NCI-H2196 treated with DMSO at 0.1 percent for 48 hours (cell line): ENCODE data around the gene PDE8B.

Source experiments
- DNase-seq: peaks from one replicate; lab custom pipeline; 2025; ENCODE audit not compliant: unreplicated experiment; lab: John Stamatoyannopoulos, UW

PDE8B gene

GRCh38 chr5:77282337-77283027 lies 72.0 kb downstream of the PDE8B start:
- no peak for DNase-seq

- DNase-seq, result no peak
These were observed 74.9 kb downstream of the PDE8B start for GRCh38 chr5:77285251-77285841.

- no peak for DNase-seq
These were observed 81.7 kb downstream of the PDE8B start for GRCh38 chr5:77292026-77292757.

DNA sequence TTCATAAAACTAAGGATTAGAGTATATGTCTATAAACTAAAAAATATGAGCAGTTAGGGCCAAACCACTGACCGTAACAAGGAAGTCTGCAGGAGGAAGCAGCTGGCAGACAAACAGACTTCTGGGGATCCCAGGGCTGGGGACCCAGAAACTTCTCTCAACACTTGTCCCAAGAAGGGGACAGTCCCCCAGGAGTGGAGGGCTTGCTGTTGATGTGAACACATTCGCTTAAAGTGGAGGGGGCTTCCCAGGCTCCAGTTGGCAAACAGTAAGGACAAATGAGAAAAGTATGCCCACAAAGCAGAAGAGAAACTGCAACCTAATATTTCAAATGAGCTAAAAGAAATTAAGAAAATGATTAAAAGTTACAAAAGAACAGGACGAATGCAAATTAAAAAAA lies 83.7 kb downstream of the PDE8B start:
- DNase-seq, result no peak

DNA sequence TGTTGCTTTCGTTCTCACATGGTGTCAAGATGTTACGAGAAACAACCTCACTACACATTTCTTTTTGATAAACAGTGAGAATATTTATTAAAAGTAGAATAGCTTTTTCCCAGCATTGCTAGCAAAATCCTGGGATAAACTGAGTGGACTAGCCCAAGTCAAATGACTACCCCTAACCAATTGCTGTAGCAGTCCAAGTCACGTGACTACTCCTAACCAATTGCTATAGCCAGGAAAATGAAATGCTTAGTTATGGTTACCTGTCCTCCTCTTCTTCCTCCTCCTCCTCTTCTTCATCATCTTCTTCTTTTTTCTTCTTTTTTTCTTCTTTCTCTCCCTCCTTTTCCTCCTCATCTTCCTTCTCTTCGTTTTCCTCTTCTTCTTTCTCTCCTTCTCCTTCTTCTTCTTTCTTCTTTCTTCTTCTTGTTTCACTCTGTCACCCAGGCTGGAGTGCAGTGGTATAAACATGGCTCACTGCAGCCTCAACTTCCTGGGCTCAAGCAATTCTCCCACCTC lies 85.4 kb downstream of the PDE8B start:
- no peak for DNase-seq

GRCh38 chr5:77298146-77298545 lies 87.7 kb downstream of the PDE8B start:
- DNase-seq, result no peak

GRCh38 chr5:77300451-77300850 lies 90.0 kb downstream of the PDE8B start:
- no peak for DNase-seq

DNA sequence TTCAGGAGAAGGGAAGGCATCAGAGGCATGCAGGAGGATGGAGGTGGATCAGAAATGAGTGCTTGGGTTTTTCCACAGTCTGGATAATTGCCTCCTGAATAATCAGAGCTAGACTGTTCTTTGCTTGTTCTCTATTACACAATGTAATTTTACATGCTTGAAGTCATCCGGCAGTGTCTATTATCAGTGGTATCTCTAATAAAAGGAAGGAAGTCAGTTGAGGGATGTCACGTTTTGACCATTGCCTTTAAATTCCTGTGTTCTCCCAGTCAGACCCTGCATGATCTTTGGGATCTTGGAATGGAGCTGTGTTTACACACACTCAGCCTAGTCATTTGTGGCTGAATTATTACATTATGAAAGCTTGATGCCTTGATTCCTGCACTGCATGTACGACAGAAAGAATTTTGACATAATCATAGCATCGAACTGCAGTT lies 91.0 kb downstream of the PDE8B start:
- no peak for DNase-seq

DNA sequence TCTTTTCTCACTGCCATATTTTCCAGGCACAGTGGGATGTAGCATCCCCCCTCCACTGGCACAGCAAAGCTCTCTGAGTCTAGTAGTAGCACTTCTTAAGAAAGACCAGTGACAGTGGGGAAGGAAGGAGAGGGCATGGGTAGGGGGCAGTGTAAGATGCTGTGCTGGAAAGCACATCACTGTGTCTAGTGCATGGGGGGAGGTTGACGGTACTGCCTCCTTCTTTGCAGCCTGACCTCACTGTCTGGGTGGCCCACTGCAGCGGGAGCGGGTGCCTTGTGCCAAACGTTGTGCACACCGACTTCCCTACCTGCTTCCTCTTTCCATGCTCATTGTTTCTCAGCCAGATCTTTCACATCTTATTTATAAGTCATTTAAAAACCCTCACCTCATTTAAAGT lies 91.8 kb downstream of the PDE8B start:
- no peak for DNase-seq

- no peak for DNase-seq
These were observed 92.2 kb downstream of the PDE8B start for GRCh38 chr5:77302653-77303052.

- no peak for DNase-seq
These were observed 93.9 kb downstream of the PDE8B start for GRCh38 chr5:77304388-77304787.

DNA sequence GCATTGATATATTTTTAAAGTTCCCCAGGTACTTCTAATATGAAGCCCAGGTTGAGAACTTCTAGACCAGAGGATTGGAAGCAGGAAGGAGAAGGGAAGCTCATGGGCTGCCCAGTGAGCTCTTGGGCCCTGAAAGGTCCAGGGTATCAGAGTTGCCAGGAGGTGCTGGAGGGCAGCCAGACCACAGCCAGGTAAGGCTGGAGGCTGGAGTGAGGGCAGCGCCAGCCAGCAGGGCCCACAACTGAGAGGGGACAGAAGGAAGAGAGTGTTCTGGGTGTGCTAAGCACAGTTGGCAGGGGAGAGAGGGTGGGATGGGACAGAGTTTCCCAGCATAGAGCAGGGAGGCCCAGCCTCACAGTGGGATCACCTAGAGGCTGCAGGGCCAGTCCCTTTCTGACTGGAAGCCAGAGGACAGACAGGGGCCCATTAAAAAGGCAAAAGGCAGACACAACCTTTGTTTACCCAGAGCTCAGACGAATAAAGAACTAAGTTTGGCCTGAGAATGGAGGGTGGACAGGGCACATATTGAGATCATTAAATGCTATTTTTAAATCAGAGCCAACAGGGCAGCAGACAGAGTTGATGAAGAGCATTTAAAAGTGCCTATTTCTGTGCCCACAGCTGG lies 94.9 kb downstream of the PDE8B start:
- no peak for DNase-seq

GRCh38 chr5:77305956-77306355 lies 95.5 kb downstream of the PDE8B start:
- no peak for DNase-seq

- no peak for DNase-seq
These were observed 96.1 kb downstream of the PDE8B start for GRCh38 chr5:77306531-77306930.

DNA sequence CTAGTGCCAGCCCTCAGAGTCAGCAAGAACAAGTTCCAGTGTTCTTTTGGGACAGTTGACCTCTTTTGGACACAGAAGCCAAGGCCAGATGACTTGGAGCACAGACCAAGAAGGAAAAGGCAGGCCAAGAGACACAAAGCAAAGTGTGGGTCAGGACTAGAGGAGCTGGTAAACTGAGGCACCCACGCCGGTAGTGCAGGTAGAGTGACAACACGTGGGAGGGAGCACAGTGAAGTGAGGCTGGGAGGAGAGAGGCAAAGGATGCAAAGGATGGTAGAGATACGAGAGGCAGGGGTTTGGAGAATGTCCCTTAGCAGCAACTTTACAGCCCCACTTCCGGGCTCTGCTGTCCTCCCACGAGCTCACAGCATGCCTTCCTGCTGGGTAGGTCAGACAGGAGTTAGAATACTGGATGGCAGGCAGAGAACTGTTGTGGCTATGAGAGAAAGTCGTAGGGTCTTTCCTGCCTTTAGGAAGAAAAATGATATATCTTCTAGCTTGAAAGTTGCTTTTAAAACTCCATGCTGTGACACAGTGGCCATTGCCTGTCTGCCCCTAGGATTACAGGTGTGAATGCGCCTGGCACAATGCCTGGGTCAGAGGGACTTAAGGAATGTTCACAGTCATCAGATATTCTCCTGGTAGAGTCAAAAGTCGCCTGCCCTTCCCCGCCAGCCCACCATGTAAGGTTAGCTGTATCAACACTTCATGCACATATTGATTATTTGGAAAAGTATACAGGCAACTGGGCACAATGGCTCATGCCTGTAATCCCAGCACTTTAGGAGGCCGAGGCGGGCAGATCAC lies 97.9 kb downstream of the PDE8B start:
- no peak for DNase-seq

DNA sequence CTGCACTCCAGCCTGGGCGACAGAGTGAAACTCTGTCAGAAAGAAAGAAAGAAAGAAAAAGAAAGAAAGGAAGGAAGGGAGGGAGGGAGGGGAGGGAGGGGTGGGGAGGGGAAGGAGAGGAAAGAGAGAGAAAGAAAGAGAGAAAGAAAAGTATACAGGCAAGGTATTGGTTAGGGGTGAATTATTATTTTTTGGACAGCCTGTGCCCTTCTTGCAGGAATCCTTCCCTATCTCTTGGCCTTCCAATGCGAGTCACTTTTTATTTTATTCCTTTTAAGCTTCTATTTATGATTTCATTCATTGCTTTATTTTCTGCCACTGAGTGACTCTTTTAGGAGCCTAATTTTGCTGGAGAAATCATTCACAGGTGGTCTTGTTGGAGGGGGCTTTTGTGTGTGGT lies 98.7 kb downstream of the PDE8B start:
- no peak for DNase-seq

DNA sequence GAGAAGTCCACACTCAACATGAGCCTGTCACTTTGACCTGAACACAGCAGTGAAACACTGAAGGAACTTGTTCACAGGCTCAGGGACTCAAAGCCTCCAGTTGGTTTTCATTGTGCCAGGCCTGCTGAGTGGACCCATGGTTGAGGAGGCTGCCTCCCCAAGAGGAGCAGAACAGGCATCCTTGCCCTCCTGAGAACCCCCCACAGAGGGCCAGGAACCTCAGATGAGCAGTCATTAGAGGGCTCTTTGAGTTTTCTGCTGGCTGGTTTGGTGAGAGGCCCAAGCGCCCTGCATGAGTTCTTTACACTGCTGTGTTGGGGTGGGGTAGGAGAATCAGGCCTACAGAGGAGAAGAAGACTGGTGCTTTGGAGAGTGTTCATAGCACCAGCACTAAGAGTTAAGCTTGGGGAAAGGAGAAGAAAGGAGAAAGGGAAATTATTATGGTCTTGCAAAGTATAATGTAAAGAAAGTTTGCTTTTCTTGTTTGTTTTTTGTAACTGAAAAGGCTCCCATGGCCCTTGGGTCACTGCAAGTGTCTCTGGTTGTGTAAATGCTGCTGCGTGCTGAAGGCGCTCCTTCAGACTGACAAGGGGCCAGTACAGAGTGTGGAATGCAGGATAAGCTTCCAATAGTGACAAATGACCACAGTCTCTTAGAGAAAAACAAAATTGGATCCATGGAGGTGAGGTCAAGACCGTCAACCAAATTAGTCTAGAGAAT lies 100.2 kb downstream of the PDE8B start:
- DNase-seq, result no peak

GRCh38 chr5:77311214-77311571 lies 100.7 kb downstream of the PDE8B start:
- DNase-seq, result no peak

DNA sequence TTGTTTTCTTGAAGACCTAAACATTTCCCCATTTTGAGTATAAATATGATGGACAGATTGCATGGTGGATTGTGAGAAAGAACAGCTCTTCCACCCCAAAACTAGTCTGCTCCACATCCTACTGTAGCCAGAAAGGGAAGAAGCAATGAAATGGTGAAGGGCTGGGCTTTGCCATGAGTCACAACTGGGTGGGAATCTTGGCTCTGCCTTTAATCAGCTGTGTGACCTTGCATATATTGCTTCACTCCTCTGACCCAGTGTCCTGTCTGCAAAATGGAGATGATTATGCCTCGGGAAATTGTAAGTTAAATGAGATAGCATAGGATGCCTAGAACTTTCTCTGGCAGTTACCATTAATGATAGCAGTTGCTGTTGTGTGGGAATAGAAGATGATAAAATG lies 101.9 kb downstream of the PDE8B start:
- no peak for DNase-seq
